ENCODE results near the gene ZNF76. TPM values are rescaled to one million over a fixed set of nuclear protein-coding genes. Genes with fewer than 3 reads are reported as not detected.

The ZNF76 gene
- polyA plus RNA-seq, 1 of the 3 experiments (the other 2 are of a cell fraction), result 19.7 TPM

DNA sequence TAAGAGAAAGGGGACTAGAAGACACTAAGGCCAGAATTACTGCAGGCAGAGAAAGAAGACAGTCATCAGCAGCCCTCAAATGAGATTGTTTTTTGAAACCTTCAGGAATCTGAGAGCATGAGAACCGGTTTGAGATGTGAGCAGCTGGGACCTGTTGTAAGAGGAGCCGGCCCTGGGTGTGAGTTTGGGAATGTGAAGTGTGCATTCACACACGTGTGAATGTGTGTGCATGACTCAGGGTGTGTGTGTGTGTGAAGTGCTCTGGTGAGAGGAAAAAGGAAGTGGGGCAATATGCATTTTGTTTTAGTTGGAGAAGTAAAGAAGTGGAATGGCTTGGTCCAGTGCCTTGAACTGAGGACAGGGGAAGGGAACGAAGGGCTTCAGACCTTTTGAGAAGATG lies 41.5 kb upstream of the ZNF76 start:
- ChIA-PET CTCF (interaction anchor here (2.2 to 8.7 kb wide), 2 partner anchors 13 to 23 kb away, joined by 14 to 57 read pairs; no protein-coding TSS in a partner anchor), POLR2A (no interaction called here)
- Histone ChIP-seq H3K4me3 (ENCODE audit: low read depth in 2 of 2, low read length in 1 of 2) (no peak overlapping the region), H3K9me2 (no peaks in the 10 kb centered on the region), H3F3A (replicated peaks; ENCODE audit: insufficient read depth) (no peaks in the 10 kb centered on the region), H3K27me3 (ENCODE audit: insufficient read depth) (no peaks in the 10 kb centered on the region), H3K79me2 (ENCODE audit: insufficient read depth) (peaks cover 9% of the 10 kb centered on the region; the same call in 1 of the 2 replicates), H3K9ac (no peak overlapping the region), H3K9me3 (no peaks in the 10 kb centered on the region), H4K20me1 (ENCODE audit: insufficient read depth) (no peaks in the 10 kb centered on the region), H3K4me2 (no peak overlapping the region), H2AFZ (ENCODE audit: low read depth) (no peak overlapping the region), H3K27ac (ENCODE audit: low read depth in 2 of 2, low read length in 1 of 2) (no peak overlapping the region), H3K36me3 (replicated peaks in 1 of 2; ENCODE audit: control insufficient read depth in 1 of 2, insufficient read depth in 2 of 2, low read length in 1 of 2) (no peaks in the 10 kb centered on the region), H3K4me1 (ENCODE audit: control insufficient read depth in 1 of 2, insufficient read depth in 2 of 2, low read depth in 1 of 2, low read length in 1 of 2) (peaks cover 0 to 4% of the 10 kb centered on the region in 2 experiments; a peak in 1 of 4 replicates)
- DNase-seq, result no peak
- WGBS (ENCODE audit: low lambda C conversion rate), result 98% methylated on average over 4 of the region's 4 CpGs
- TF ChIP-seq, protein P1, sequence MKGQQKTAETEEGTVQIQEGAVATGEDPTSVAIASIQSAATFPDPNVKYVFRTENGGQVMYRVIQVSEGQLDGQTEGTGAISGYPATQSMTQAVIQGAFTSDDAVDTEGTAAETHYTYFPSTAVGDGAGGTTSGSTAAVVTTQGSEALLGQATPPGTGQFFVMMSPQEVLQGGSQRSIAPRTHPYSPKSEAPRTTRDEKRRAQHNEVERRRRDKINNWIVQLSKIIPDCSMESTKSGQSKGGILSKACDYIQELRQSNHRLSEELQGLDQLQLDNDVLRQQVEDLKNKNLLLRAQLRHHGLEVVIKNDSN (IDR thresholded peaks at IDR 0.05; ENCODE audit: borderline replicate concordance, low read depth), result no peak
- no peak for TF ChIP-seq RAD21 (IDR thresholded peaks at IDR 0.05; ENCODE audit: low read length)
- TF ChIP-seq, protein P2, sequence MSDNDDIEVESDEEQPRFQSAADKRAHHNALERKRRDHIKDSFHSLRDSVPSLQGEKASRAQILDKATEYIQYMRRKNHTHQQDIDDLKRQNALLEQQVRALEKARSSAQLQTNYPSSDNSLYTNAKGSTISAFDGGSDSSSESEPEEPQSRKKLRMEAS (IDR thresholded peaks at IDR 0.05; ENCODE audit: low read depth), result no peak
- TF ChIP-seq SMC3 (IDR thresholded peaks at IDR 0.05; ENCODE audit: low read depth, low read length), result no peak
- TF ChIP-seq ELF1 (IDR thresholded peaks at IDR 0.05), result no peak

DNA sequence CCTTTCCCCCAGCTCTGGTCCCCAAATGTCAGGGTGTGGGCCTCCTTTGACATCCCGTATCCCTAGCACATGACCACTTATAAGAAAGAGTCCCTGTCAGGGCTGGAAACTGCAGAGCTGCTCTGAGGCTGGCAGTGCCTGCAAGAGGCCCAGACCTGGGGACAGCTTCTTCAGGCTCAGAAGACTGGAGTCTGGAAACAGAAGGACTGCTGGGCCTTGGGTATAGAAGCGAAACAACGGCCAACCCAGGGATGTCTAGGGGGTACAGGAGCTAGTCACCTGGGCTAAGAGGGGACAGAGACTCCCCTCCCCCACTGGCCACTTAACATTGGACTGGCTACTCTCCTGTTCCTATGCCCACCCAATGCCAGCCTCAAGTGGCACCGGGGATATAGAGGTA lies 41.1 kb upstream of the ZNF76 start:
- Histone ChIP-seq H3F3A (replicated peaks; ENCODE audit: insufficient read depth) (no peaks in the 10 kb centered on the region), H2AFZ (ENCODE audit: low read depth) (no peak overlapping the region), H3K4me2 (no peak overlapping the region), H3K4me3 (ENCODE audit: low read depth in 2 of 2, low read length in 1 of 2) (no peak overlapping the region), H3K79me2 (ENCODE audit: insufficient read depth) (peaks cover 9% of the 10 kb centered on the region; the same call in 1 of the 2 replicates), H3K36me3 (replicated peaks in 1 of 2; ENCODE audit: control insufficient read depth in 1 of 2, insufficient read depth in 2 of 2, low read length in 1 of 2) (no peaks in the 10 kb centered on the region), H3K9me3 (no peaks in the 10 kb centered on the region), H3K27ac (ENCODE audit: low read depth in 2 of 2, low read length in 1 of 2) (no peak overlapping the region), H3K27me3 (ENCODE audit: insufficient read depth) (no peaks in the 10 kb centered on the region), H3K9me2 (no peaks in the 10 kb centered on the region), H3K9ac (no peak overlapping the region), H4K20me1 (ENCODE audit: insufficient read depth) (no peaks in the 10 kb centered on the region), H3K4me1 (ENCODE audit: control insufficient read depth in 1 of 2, insufficient read depth in 2 of 2, low read depth in 1 of 2, low read length in 1 of 2) (peaks cover 0 to 4% of the 10 kb centered on the region in 2 experiments; a peak in 1 of 4 replicates)
- CTCF ChIA-PET, result interaction anchor here (1.5 to 8.7 kb wide), 3 partner anchors 12 to 22 kb away, joined by 5 to 57 read pairs (median 14); no protein-coding TSS in a partner anchor
- 100% methylated on average over 2 of the region's 4 CpGs for WGBS (ENCODE audit: low lambda C conversion rate)
- DNase-seq, result no peak
- POLR2A ChIA-PET, result no interaction called here
- TF ChIP-seq CHD2 (IDR thresholded peaks at IDR 0.05; ENCODE audit: low read length, partially characterized antibody) (no peak), FOXJ3 (CRISPR knock-in tag; IDR thresholded peaks at IDR 0.05) (no peak), GATA2 (CRISPR knock-in tag; IDR thresholded peaks at IDR 0.05) (no peak), NFIC (IDR thresholded peaks at IDR 0.05; ENCODE audit: borderline replicate concordance) (no peak), SIN3A (IDR thresholded peaks at IDR 0.05; ENCODE audit: borderline replicate concordance, low read depth, low read length) (no peak), EP300 (IDR thresholded peaks at IDR 0.05; ENCODE audit: borderline replicate concordance in 1 of 2, low read depth in 1 of 2, low read length in 1 of 2) (no peak), FOSL2 (IDR thresholded peaks at IDR 0.05; ENCODE audit: borderline replicate concordance, low read depth) (no peak), TCF12 (IDR thresholded peaks at IDR 0.05) (no peak), SMC3 (IDR thresholded peaks at IDR 0.05; ENCODE audit: low read depth, low read length) (no peak), JUND (IDR thresholded peaks at IDR 0.05) (no peak), NRF1 (IDR thresholded peaks at IDR 0.05; ENCODE audit: low read depth, low read length) (no peak), RCOR1 (IDR thresholded peaks at IDR 0.05; ENCODE audit: low read length) (no peak), YY1 (IDR thresholded peaks at IDR 0.05; ENCODE audit: low read depth) (no peak), EZH2phosphoT487 (IDR thresholded peaks at IDR 0.05; ENCODE audit: borderline replicate concordance, low read depth) (no peak)
- TF ChIP-seq, protein P3, sequence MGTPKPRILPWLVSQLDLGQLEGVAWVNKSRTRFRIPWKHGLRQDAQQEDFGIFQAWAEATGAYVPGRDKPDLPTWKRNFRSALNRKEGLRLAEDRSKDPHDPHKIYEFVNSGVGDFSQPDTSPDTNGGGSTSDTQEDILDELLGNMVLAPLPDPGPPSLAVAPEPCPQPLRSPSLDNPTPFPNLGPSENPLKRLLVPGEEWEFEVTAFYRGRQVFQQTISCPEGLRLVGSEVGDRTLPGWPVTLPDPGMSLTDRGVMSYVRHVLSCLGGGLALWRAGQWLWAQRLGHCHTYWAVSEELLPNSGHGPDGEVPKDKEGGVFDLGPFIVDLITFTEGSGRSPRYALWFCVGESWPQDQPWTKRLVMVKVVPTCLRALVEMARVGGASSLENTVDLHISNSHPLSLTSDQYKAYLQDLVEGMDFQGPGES (IDR thresholded peaks at IDR 0.05; ENCODE audit: low read depth, low read length), result no peak
- TF ChIP-seq, protein P4, sequence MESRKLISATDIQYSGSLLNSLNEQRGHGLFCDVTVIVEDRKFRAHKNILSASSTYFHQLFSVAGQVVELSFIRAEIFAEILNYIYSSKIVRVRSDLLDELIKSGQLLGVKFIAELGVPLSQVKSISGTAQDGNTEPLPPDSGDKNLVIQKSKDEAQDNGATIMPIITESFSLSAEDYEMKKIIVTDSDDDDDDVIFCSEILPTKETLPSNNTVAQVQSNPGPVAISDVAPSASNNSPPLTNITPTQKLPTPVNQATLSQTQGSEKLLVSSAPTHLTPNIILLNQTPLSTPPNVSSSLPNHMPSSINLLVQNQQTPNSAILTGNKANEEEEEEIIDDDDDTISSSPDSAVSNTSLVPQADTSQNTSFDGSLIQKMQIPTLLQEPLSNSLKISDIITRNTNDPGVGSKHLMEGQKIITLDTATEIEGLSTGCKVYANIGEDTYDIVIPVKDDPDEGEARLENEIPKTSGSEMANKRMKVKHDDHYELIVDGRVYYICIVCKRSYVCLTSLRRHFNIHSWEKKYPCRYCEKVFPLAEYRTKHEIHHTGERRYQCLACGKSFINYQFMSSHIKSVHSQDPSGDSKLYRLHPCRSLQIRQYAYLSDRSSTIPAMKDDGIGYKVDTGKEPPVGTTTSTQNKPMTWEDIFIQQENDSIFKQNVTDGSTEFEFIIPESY (IDR thresholded peaks at IDR 0.05; ENCODE audit: borderline replicate concordance, low read depth), result no peak
- TF ChIP-seq, protein P5, sequence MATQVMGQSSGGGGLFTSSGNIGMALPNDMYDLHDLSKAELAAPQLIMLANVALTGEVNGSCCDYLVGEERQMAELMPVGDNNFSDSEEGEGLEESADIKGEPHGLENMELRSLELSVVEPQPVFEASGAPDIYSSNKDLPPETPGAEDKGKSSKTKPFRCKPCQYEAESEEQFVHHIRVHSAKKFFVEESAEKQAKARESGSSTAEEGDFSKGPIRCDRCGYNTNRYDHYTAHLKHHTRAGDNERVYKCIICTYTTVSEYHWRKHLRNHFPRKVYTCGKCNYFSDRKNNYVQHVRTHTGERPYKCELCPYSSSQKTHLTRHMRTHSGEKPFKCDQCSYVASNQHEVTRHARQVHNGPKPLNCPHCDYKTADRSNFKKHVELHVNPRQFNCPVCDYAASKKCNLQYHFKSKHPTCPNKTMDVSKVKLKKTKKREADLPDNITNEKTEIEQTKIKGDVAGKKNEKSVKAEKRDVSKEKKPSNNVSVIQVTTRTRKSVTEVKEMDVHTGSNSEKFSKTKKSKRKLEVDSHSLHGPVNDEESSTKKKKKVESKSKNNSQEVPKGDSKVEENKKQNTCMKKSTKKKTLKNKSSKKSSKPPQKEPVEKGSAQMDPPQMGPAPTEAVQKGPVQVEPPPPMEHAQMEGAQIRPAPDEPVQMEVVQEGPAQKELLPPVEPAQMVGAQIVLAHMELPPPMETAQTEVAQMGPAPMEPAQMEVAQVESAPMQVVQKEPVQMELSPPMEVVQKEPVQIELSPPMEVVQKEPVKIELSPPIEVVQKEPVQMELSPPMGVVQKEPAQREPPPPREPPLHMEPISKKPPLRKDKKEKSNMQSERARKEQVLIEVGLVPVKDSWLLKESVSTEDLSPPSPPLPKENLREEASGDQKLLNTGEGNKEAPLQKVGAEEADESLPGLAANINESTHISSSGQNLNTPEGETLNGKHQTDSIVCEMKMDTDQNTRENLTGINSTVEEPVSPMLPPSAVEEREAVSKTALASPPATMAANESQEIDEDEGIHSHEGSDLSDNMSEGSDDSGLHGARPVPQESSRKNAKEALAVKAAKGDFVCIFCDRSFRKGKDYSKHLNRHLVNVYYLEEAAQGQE (IDR thresholded peaks at IDR 0.05; ENCODE audit: low read depth, low read length), result no peak
- TF ChIP-seq, protein P2 (IDR thresholded peaks at IDR 0.05; ENCODE audit: low read depth), result no peak

Measured in SK-N-SH (cell line).